Psoas muscle (tissue), 8 donors: ENCODE data around the gene MYO1B. TPM values are rescaled to one million over a fixed set of nuclear protein-coding genes. Genes with fewer than 3 reads are reported as not detected.
"Not testable (repeated sequence)": the region's sequence is repeated elsewhere in the genome, so short reads cannot be mapped to it uniquely, and the experiment has no call there.

Source experiments
- ATAC-seq, 4 donors: fragments of 200-7000 bp; cut with Tn5 transposase; one replicate each; pipeline ENCODE4 v1.9.1; 2020; ENCODE audit warnings: moderate library complexity in 3 of 4, mild to moderate bottlenecking in 2 of 4
- DNase-seq, 2 donors: peaks; one replicate each; pipeline ENCODE4 v3.0.0-alpha.2; 2020
- H3K27ac ChIP-seq: fragments of 200-600 bp; one replicate; pipeline ENCODE4 v1.8.0; 2022
- H3K27me3 ChIP-seq, 3 donors: fragments of 200-600 bp in 1 of 3; one replicate each; pipeline versions ENCODE4 v1.6.1 to v1.8.0; 2013 to 2022; ENCODE audit warnings: low read length in 2 of 3, mild to moderate bottlenecking in 2 of 3, moderate library complexity in 1 of 3; ENCODE audit not compliant: insufficient read depth in 3 of 3
- H3K36me3 ChIP-seq, 2 donors: fragments of 200-600 bp in 1 of 2; one replicate each; pipeline versions ENCODE4 v1.6.1 to v1.8.0; 2013 to 2022; ENCODE audit warnings: low read depth in 1 of 2, mild to moderate bottlenecking in 1 of 2, moderate library complexity in 1 of 2; ENCODE audit not compliant: insufficient read depth in 1 of 2
- H3K4me1 ChIP-seq: fragments of 200-600 bp; one replicate; pipeline ENCODE4 v1.8.0; 2022
- H3K4me3 ChIP-seq: fragments of 200-600 bp; one replicate; pipeline ENCODE4 v1.8.0; 2022; ENCODE audit warnings: mild to moderate bottlenecking
- H3K9me3 ChIP-seq: fragments of 200-600 bp; one replicate; pipeline ENCODE4 v1.8.0; 2022
- CTCF ChIP-seq: fragments of 200-600 bp; IDR thresholded peaks from one replicate; pipeline ENCODE4 v1.8.0; 2022; ENCODE audit warnings: antibody characterized with exemption
- WGBS, 3 donors: extraction: QIAGEN DNeasy Blood & Tissue Kit; methylation state at CpG; one replicate each; pipeline versions ENCODE4 v1.1.6 to v1.1.7; 2013; 5-methylcytosine and 5-hydroxymethylcytosine counted together
- intact Hi-C, 2 donors: fragments of 100-400 bp; cut with DNase I; formaldehyde crosslinking; loops; one replicate each; pipeline versions ENCODE4 v1.11.0 to v1.14.2; 2022
- polyA plus RNA-seq, 3 donors: library from polyadenylated mRNA; stranded (reverse); fragments of 200-250 nt; gene quantifications; one replicate each; pipeline ENCODE4 v1.2.3, GENCODE V29; 2013
- total RNA-seq, 4 donors: library from RNA; stranded (reverse); fragmentation: NEBNext Ultra II Directional in 2 of 4; extraction: Animal tissue kit (Norgen Biotek cat#: 25700) in 2 of 4; gene quantifications; one replicate each; pipeline versions ENCODE4 v1.2.1 to v1.2.4, GENCODE V29; 2021 to 2023
- donor health status: healthy with polysubstance abuse.
- donor health status: DM: no; HTN: no; CAD: no; lungs with moderate emphysema.
- donor health status: Bipolar disorder and iron deficiency.
- donor health status: healthy.
- donor health status: DM: yes; HTN: yes; CAD: no.
- donor health status: DM: no; HTN: no; CAD: no.
- donor health status: DM: no; HTN: no; CAD: no.
- donor health status: DM: yes; HTN: yes; CAD: no.

MYO1B gene
- total and polyA plus RNA-seq, 7 donors = 4.4 to 14.1 (median 7.9) TPM

GRCh38 chr2:191453761-191454160 is 208.6 kb downstream of the MYO1B start:
- 82 to 86% (median 82%) methylated on average over 6 of the region's 6 CpGs for WGBS, 3 donors
- no peak for TF ChIP-seq CTCF
- Histone ChIP-seq H3K27ac (no peak overlapping the region), H3K4me3 (no peak overlapping the region), H3K9me3 (no peaks in the 10 kb centered on the region), H3K36me3 (no peaks in the 10 kb centered on the region), H3K4me1 (no peaks in the 10 kb centered on the region), H3K27me3 (no peaks in the 10 kb centered on the region)
- no peak for ATAC-seq
- intact Hi-C loops = no loop called here
- DNase-seq = no peak

- H3K4me3 ChIP-seq, H3K4me1 ChIP-seq, H3K36me3 ChIP-seq, H3K27me3 ChIP-seq, H3K27ac ChIP-seq, ATAC-seq, DNase-seq, H3K9me3 ChIP-seq, intact Hi-C loops: not testable (repeated sequence)
- WGBS, 3 donors = 94 to 97% (median 95%) methylated on average over 5 to 6 of the region's 12 CpGs
These were observed 211.3 kb downstream of the MYO1B start for GRCh38 chr2:191456506-191456905.

GRCh38 chr2:191459158-191459557 is 214.0 kb downstream of the MYO1B start:
- intact Hi-C loops = no loop called here
- Histone ChIP-seq H3K4me1 (no peaks in the 10 kb centered on the region), H3K9me3 (no peaks in the 10 kb centered on the region), H3K27me3 (no peaks in the 10 kb centered on the region), H3K27ac (no peak overlapping the region), H3K4me3 (no peak overlapping the region), H3K36me3 (no peaks in the 10 kb centered on the region)
- ATAC-seq (no peak), DNase-seq (no peak)
- TF ChIP-seq CTCF = no peak

- 91 to 94% (median 93%) methylated on average over 3 of the region's 3 CpGs for WGBS, 3 donors
- ATAC-seq = no peak
- Histone ChIP-seq H3K9me3 (no peaks in the 10 kb centered on the region), H3K36me3 (no peaks in the 10 kb centered on the region), H3K27ac (no peak overlapping the region), H3K4me1 (no peaks in the 10 kb centered on the region), H3K4me3 (no peak overlapping the region), H3K27me3 (no peaks in the 10 kb centered on the region)
- intact Hi-C loops = no loop called here
- no peak for DNase-seq
- TF ChIP-seq CTCF = no peak
These were observed 217.2 kb downstream of the MYO1B start for GRCh38 chr2:191462370-191462769.

- no peak for TF ChIP-seq CTCF
- 75 to 82% (median 80%) methylated on average over 2 of the region's 2 CpGs for WGBS, 3 donors
- no peak for ATAC-seq
These were observed 218.6 kb downstream of the MYO1B start for GRCh38 chr2:191463790-191464189.

More at GRCh38 chr2:191463790-191464189, 218.6 kb downstream of the MYO1B start:
- Histone ChIP-seq H3K36me3 (no peaks in the 10 kb centered on the region), H3K4me3 (no peak overlapping the region), H3K9me3 (no peaks in the 10 kb centered on the region), H3K4me1 (no peaks in the 10 kb centered on the region), H3K27ac (no peak overlapping the region), H3K27me3 (no peaks in the 10 kb centered on the region)
- no peak for DNase-seq
- intact Hi-C loops = no loop called here
